ENCODE data around the gene SLC25A26. TPM values are rescaled to one million over a fixed set of nuclear protein-coding genes. Genes with fewer than 3 reads are reported as not detected.

Gene SLC25A26
- total RNA-seq, 1 experiment from 2014 or later, result 23.8 TPM

DNA sequence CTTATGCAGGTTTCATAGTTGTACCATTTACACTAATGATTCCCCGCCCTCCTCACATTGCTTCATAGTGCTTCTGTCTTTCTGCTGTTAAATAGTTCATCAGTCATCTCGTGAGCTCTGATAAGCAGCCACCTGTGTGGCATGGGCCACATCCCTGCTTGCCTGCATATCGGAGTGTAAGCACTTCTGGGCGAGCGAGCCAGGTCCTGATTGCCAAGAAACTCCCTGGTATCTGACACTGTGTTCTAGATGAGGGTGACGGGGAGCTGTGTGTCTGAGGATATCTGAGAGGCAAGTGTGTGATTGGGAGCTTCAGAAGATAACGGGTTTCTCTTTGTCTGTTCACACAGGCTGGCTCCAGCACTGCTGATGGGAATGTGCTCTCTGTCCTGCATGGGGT is 149.4 kb downstream of the SLC25A26 start:
- ChIA-PET POLR2A (no interaction called here), CTCF (no interaction called here), RAD21 (ENCODE audit: low non-redundant PET in 1 of 2, low total read pairs in 2 of 2, uncharacterized antibody in 2 of 2, unreplicated experiment in 2 of 2) (no interaction called here)
- H3K27me3 ChIP-seq (ENCODE audit: insufficient read depth, low read length), result no peaks in the 10 kb centered on the region
- no peaks in the 10 kb centered on the region for H3K9me2 ChIP-seq (ENCODE audit: insufficient read depth)
- intact Hi-C loops (cut with micrococcal nuclease), result loop anchor here (5.0 kb wide), 1 partner anchor 93 kb away; no protein-coding TSS in a partner anchor
- no TSS peak for BruUV-seq (replicated peaks)
- no peaks in the 10 kb centered on the region for H3K4me1 ChIP-seq (ENCODE audit: control insufficient read depth in 1 of 2, insufficient read depth in 2 of 2, low read length in 2 of 2)
- H3K9me3 ChIP-seq (ENCODE audit: control insufficient read depth in 1 of 2, insufficient read depth in 1 of 2, low read depth in 1 of 2, low read length in 2 of 2), result no peaks in the 10 kb centered on the region
- H2AFZ ChIP-seq (ENCODE audit: low read depth, low read length, poor library complexity, severe bottlenecking), result no peak overlapping the region
- H4K20me1 ChIP-seq (ENCODE audit: insufficient read depth), result no peaks in the 10 kb centered on the region
- TF ChIP-seq, protein P1, sequence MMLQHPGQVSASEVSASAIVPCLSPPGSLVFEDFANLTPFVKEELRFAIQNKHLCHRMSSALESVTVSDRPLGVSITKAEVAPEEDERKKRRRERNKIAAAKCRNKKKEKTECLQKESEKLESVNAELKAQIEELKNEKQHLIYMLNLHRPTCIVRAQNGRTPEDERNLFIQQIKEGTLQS (IDR thresholded peaks at IDR 0.05), result no peak
- TF ChIP-seq YY1 (IDR thresholded peaks at IDR 0.05; ENCODE audit: extremely low read depth, insufficient replicate concordance, low read depth, low read length), result no peak
- no peak for TF ChIP-seq POLR2A (IDR thresholded peaks at IDR 0.05; ENCODE audit: borderline replicate concordance, extremely low read depth, insufficient read depth, insufficient read length)
- no peak for TF ChIP-seq RAD21 (IDR thresholded peaks at IDR 0.05; ENCODE audit: low read depth)
- TF ChIP-seq CEBPB (IDR thresholded peaks at IDR 0.05; ENCODE audit: low read depth), result no peak
- no peak for TF ChIP-seq SRF (IDR thresholded peaks at IDR 0.05; ENCODE audit: low read depth)
- TF ChIP-seq, protein P2, sequence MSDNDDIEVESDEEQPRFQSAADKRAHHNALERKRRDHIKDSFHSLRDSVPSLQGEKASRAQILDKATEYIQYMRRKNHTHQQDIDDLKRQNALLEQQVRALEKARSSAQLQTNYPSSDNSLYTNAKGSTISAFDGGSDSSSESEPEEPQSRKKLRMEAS (IDR thresholded peaks at IDR 0.05), result no peak
- no peak for TF ChIP-seq EZH2phosphoT487 (IDR thresholded peaks at IDR 0.05; ENCODE audit: borderline replicate concordance)
- TF ChIP-seq, protein P3, sequence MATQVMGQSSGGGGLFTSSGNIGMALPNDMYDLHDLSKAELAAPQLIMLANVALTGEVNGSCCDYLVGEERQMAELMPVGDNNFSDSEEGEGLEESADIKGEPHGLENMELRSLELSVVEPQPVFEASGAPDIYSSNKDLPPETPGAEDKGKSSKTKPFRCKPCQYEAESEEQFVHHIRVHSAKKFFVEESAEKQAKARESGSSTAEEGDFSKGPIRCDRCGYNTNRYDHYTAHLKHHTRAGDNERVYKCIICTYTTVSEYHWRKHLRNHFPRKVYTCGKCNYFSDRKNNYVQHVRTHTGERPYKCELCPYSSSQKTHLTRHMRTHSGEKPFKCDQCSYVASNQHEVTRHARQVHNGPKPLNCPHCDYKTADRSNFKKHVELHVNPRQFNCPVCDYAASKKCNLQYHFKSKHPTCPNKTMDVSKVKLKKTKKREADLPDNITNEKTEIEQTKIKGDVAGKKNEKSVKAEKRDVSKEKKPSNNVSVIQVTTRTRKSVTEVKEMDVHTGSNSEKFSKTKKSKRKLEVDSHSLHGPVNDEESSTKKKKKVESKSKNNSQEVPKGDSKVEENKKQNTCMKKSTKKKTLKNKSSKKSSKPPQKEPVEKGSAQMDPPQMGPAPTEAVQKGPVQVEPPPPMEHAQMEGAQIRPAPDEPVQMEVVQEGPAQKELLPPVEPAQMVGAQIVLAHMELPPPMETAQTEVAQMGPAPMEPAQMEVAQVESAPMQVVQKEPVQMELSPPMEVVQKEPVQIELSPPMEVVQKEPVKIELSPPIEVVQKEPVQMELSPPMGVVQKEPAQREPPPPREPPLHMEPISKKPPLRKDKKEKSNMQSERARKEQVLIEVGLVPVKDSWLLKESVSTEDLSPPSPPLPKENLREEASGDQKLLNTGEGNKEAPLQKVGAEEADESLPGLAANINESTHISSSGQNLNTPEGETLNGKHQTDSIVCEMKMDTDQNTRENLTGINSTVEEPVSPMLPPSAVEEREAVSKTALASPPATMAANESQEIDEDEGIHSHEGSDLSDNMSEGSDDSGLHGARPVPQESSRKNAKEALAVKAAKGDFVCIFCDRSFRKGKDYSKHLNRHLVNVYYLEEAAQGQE (IDR thresholded peaks at IDR 0.05; ENCODE audit: low read depth), result no peak
- no peak for TF ChIP-seq TCF7L2 (IDR thresholded peaks at IDR 0.05; ENCODE audit: borderline replicate concordance, extremely low read depth, insufficient read depth, insufficient read length)
- TF ChIP-seq, protein P4, sequence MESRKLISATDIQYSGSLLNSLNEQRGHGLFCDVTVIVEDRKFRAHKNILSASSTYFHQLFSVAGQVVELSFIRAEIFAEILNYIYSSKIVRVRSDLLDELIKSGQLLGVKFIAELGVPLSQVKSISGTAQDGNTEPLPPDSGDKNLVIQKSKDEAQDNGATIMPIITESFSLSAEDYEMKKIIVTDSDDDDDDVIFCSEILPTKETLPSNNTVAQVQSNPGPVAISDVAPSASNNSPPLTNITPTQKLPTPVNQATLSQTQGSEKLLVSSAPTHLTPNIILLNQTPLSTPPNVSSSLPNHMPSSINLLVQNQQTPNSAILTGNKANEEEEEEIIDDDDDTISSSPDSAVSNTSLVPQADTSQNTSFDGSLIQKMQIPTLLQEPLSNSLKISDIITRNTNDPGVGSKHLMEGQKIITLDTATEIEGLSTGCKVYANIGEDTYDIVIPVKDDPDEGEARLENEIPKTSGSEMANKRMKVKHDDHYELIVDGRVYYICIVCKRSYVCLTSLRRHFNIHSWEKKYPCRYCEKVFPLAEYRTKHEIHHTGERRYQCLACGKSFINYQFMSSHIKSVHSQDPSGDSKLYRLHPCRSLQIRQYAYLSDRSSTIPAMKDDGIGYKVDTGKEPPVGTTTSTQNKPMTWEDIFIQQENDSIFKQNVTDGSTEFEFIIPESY (IDR thresholded peaks at IDR 0.05; ENCODE audit: extremely low read depth, insufficient replicate concordance, low read length), result no peak
- no peak for TF ChIP-seq SIN3A (IDR thresholded peaks at IDR 0.05; ENCODE audit: low read depth)
- no peak for TF ChIP-seq ZFX (IDR thresholded peaks at IDR 0.05)
- no peak for TF ChIP-seq EZH2 (IDR thresholded peaks at IDR 0.05)
- TF ChIP-seq, protein P5, sequence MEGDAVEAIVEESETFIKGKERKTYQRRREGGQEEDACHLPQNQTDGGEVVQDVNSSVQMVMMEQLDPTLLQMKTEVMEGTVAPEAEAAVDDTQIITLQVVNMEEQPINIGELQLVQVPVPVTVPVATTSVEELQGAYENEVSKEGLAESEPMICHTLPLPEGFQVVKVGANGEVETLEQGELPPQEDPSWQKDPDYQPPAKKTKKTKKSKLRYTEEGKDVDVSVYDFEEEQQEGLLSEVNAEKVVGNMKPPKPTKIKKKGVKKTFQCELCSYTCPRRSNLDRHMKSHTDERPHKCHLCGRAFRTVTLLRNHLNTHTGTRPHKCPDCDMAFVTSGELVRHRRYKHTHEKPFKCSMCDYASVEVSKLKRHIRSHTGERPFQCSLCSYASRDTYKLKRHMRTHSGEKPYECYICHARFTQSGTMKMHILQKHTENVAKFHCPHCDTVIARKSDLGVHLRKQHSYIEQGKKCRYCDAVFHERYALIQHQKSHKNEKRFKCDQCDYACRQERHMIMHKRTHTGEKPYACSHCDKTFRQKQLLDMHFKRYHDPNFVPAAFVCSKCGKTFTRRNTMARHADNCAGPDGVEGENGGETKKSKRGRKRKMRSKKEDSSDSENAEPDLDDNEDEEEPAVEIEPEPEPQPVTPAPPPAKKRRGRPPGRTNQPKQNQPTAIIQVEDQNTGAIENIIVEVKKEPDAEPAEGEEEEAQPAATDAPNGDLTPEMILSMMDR (IDR thresholded peaks at IDR 0.05 in 2 of 3, conservative IDR thresholded peaks at IDR 0.05 in 1 of 3; ENCODE audit: borderline replicate concordance in 1 of 3, insufficient read depth in 1 of 3, low read depth in 2 of 3, low read length in 2 of 3), result no peak
- no peak for TF ChIP-seq FOSL1 (IDR thresholded peaks at IDR 0.05; ENCODE audit: low read depth)
- no peak for TF ChIP-seq POLR2AphosphoS5 (IDR thresholded peaks at IDR 0.05; ENCODE audit: low read depth, low read length)
- TF ChIP-seq JUND (IDR thresholded peaks at IDR 0.05), result no peak
- no peak for TF ChIP-seq ELF1 (IDR thresholded peaks at IDR 0.05; ENCODE audit: borderline replicate concordance, low read depth)
- TF ChIP-seq EGR1 (IDR thresholded peaks at IDR 0.05; ENCODE audit: low read depth), result no peak
- H3K27ac ChIP-seq (ENCODE audit: low read depth, low read length), result no peak overlapping the region
- H3K9ac ChIP-seq (ENCODE audit: low read length), result no peak overlapping the region
- H3K4me2 ChIP-seq (ENCODE audit: low read length), result no peak overlapping the region
- ATAC-seq, result no peak
- DNase-seq (ENCODE audit: low read depth, low spot score), result no peak
- no peaks in the 10 kb centered on the region for H3K36me3 ChIP-seq (ENCODE audit: control insufficient read depth in 1 of 2, insufficient read depth in 2 of 2, low read length in 2 of 2)
- H3K79me2 ChIP-seq (ENCODE audit: insufficient read depth, low read length), result no peaks in the 10 kb centered on the region
- no peak overlapping the region for H3K4me3 ChIP-seq (replicated peaks in 1 of 2; ENCODE audit: low read depth in 1 of 2, low read length in 2 of 2)

All from HCT116 (cell line).